H1 (cell line): ENCODE results near the gene ARHGAP15. TPM values are rescaled to one million over a fixed set of nuclear protein-coding genes. Genes with fewer than 3 reads are reported as not detected.

Experiments used
- CHD1 ChIP-seq: IDR thresholded peaks from 2 replicates; pipeline ENCODE4 v1.6.1; 2012; ENCODE audit warnings: low read depth, low read length, improper control_type of control experiment
- CHD7 ChIP-seq: fragments of 300-600 bp; sonication (generic); IDR thresholded peaks from 2 replicates; pipeline ENCODE4 v1.7.1; 2012; ENCODE audit warnings: low read length, moderate library complexity, mild to moderate bottlenecking, inconsistent platforms; ENCODE audit not compliant: insufficient replicate concordance
- CREB1 ChIP-seq: IDR thresholded peaks from 2 replicates; pipeline ENCODE4 v1.6.1; 2012; ENCODE audit warnings: inconsistent platforms
- HDAC2 ChIP-seq, 2 experiments: fragments of 300-600 bp in 1 of 2; sonication (generic) in 1 of 2; IDR thresholded peaks; 2 replicates each; pipeline ENCODE4 v1.6.1; 2011 to 2012; ENCODE audit warnings: low read depth in 2 of 2, low read length in 2 of 2, mild to moderate bottlenecking in 2 of 2, moderate library complexity in 2 of 2, borderline replicate concordance in 1 of 2, inconsistent platforms in 1 of 2
- JUND ChIP-seq: IDR thresholded peaks from 2 replicates; pipeline ENCODE4 v1.6.1; 2011; ENCODE audit warnings: mild to moderate bottlenecking, improper control_type of control experiment, low read length
- KDM4A ChIP-seq: IDR thresholded peaks from one replicate; pipeline ENCODE4 v1.7.1; 2012; ENCODE audit warnings: low read depth, mild to moderate bottlenecking, moderate library complexity, low read length, inconsistent platforms; ENCODE audit not compliant: severe bottlenecking
- RNF2 ChIP-seq: fragments of 200-900, 300-1000 bp; sonication (generic); IDR thresholded peaks from 2 replicates; pipeline ENCODE4 v1.7.1; 2016; ENCODE audit warnings: borderline replicate concordance, low read depth, mild to moderate bottlenecking, antibody characterized with exemption, low read length; ENCODE audit not compliant: poor library complexity, severe bottlenecking; ENCODE audit errors: missing control alignments
- SIRT6 ChIP-seq: IDR thresholded peaks from one replicate; pipeline ENCODE4 v1.7.1; 2012; ENCODE audit warnings: low read length, inconsistent platforms
- SP4 ChIP-seq: IDR thresholded peaks from 2 replicates; pipeline ENCODE4 v1.6.1; 2012; ENCODE audit warnings: low read length, inconsistent platforms
- SUZ12 ChIP-seq: fragments of 200-600 bp; sonication (generic); IDR thresholded peaks from 2 replicates; pipeline ENCODE4 v1.6.1; 2012; ENCODE audit warnings: mild to moderate bottlenecking, inconsistent platforms, low read length, moderate library complexity, mixed read lengths
- TAF1 ChIP-seq: IDR thresholded peaks from 2 replicates; pipeline ENCODE4 v1.6.1; 2011; ENCODE audit warnings: mild to moderate bottlenecking, low read depth, low read length
- polyA plus RNA-seq, 7 experiments: library from polyadenylated mRNA; depleted of rRNA in 3 of 7; stranded (reverse) in 5 of 7; unstranded in 2 of 7; fragments of >200 nt in 5 of 7; fragments of 200-250 nt in 2 of 7; gene quantifications; 1 replicate in 5 of 7; 2 replicates in 1 of 7; 4 replicates in 1 of 7; pipeline versions ENCODE4 v1.2.1 to v1.2.3, GENCODE V29; 2011 to 2013; ENCODE audit warnings: missing spikeins in 2 of 7, mixed read lengths in 2 of 7
- total RNA-seq: library from RNA; stranded (reverse); fragmentation: NEBNext Ultra II Directional; extraction: Animal tissue kit (Norgen Biotek cat#: 25700); gene quantifications from 2 replicates; pipeline ENCODE4 v1.2.1, GENCODE V29; 2021

The ARHGAP15 gene
- total and polyA plus RNA-seq, 2 of the 8 experiments (the other 6 are each of a cell fraction or from before 2014, with no cell fraction given), result not detected

GRCh38 chr2:143241403-143242088 lies 112.3 kb downstream of the ARHGAP15 start (continued):
- no peak for TF ChIP-seq KDM4A
- TF ChIP-seq CREB1, result no peak
- TF ChIP-seq SIRT6, result no peak
- no peak for TF ChIP-seq RNF2
- TF ChIP-seq SP4, result no peak
- no peak for TF ChIP-seq CHD1
- TF ChIP-seq HDAC2 (IDR thresholded peaks at IDR 0.05; ENCODE audit: borderline replicate concordance in 1 of 2, low read depth in 2 of 2, low read length in 2 of 2), result no peak
- no peak for TF ChIP-seq SUZ12
- 0 out of 2 replicates have a peak, but pooled peaks have one; percentile 22 for TF ChIP-seq TAF1
- peak; percentile 49 for TF ChIP-seq CHD7
- TF ChIP-seq JUND, result no peak
